ENCODE measurements around the gene TAS2R4. TPM values are rescaled to one million over a fixed set of nuclear protein-coding genes. Genes with fewer than 3 reads are reported as not detected.

The TAS2R4 gene
- total RNA-seq, 1 experiment from 2014 or later: 1.2 TPM

- no peak for TF ChIP-seq REST (IDR thresholded peaks at IDR 0.05; ENCODE audit: low read depth)
- no peak for TF ChIP-seq MAX (IDR thresholded peaks at IDR 0.05)
- TF ChIP-seq FOSL1 (IDR thresholded peaks at IDR 0.05; ENCODE audit: low read depth): no peak
- no peak for TF ChIP-seq ZFX (IDR thresholded peaks at IDR 0.05)
- no peak for TF ChIP-seq CEBPB (IDR thresholded peaks at IDR 0.05; ENCODE audit: low read depth)
- TF ChIP-seq TCF7L2 (IDR thresholded peaks at IDR 0.05; ENCODE audit: borderline replicate concordance, extremely low read depth, insufficient read depth, insufficient read length): no peak
- no peak for TF ChIP-seq EGR1 (IDR thresholded peaks at IDR 0.05; ENCODE audit: low read depth)
- TF ChIP-seq EZH2 (IDR thresholded peaks at IDR 0.05): no peak
- TF ChIP-seq SP1 (IDR thresholded peaks at IDR 0.05; ENCODE audit: low read depth): no peak
- no peak for TF ChIP-seq SRF (IDR thresholded peaks at IDR 0.05; ENCODE audit: low read depth)
- TF ChIP-seq ZNF274 (IDR thresholded peaks at IDR 0.05; ENCODE audit: low read depth, low read length): no peak
- TF ChIP-seq ELF1 (IDR thresholded peaks at IDR 0.05; ENCODE audit: borderline replicate concordance, low read depth): no peak
- TF ChIP-seq ATF3 (IDR thresholded peaks at IDR 0.05): no peak
- TF ChIP-seq JUND (IDR thresholded peaks at IDR 0.05): no peak
- no peak for TF ChIP-seq CBX3 (IDR thresholded peaks at IDR 0.05; ENCODE audit: low read depth)
- no peak for TF ChIP-seq YY1 (IDR thresholded peaks at IDR 0.05; ENCODE audit: extremely low read depth, insufficient replicate concordance, low read depth, low read length)
- TF ChIP-seq ZBTB33 (IDR thresholded peaks at IDR 0.05; ENCODE audit: extremely low read depth, insufficient replicate concordance, low read length): no peak
- no peak for TF ChIP-seq RAD21 (IDR thresholded peaks at IDR 0.05; ENCODE audit: low read depth)
- TF ChIP-seq SIN3A (IDR thresholded peaks at IDR 0.05; ENCODE audit: low read depth): no peak
- intact Hi-C loops (cut with micrococcal nuclease): no loop called here
- ATAC-seq (no peak), DNase-seq (ENCODE audit: low read depth, low spot score) (no peak)
- ChIA-PET CTCF (interaction anchor here (0.9 kb wide), 1 partner anchor 9 kb away, joined by 3 read pairs; the partner anchor contains the start of gene SSBP1), POLR2A (no interaction called here), RAD21 (ENCODE audit: low non-redundant PET in 1 of 2, low total read pairs in 2 of 2, uncharacterized antibody in 2 of 2, unreplicated experiment in 2 of 2) (no interaction called here)
- H3K27ac ChIP-seq (ENCODE audit: low read depth, low read length): no peak overlapping the region
- no TSS peak for BruUV-seq (replicated peaks)
- H3K4me1 ChIP-seq (ENCODE audit: control insufficient read depth in 1 of 2, insufficient read depth in 2 of 2, low read length in 2 of 2): no peaks in the 10 kb centered on the region
- no peaks in the 10 kb centered on the region for H4K20me1 ChIP-seq (ENCODE audit: insufficient read depth)
- no peaks in the 10 kb centered on the region for H3K36me3 ChIP-seq (ENCODE audit: control insufficient read depth in 1 of 2, insufficient read depth in 2 of 2, low read length in 2 of 2)
- H3K27me3 ChIP-seq (ENCODE audit: insufficient read depth, low read length): peaks cover 5% of the 10 kb centered on the region; the same call in 1 of the 2 replicates
- no peaks in the 10 kb centered on the region for H3K9me2 ChIP-seq (ENCODE audit: insufficient read depth)
- no peak overlapping the region for H2AFZ ChIP-seq (ENCODE audit: low read depth, low read length, poor library complexity, severe bottlenecking)
- no peak overlapping the region for H3K4me3 ChIP-seq (replicated peaks in 1 of 2; ENCODE audit: low read depth in 1 of 2, low read length in 2 of 2)
- no peaks in the 10 kb centered on the region for H3K9me3 ChIP-seq (ENCODE audit: control insufficient read depth in 1 of 2, insufficient read depth in 1 of 2, low read depth in 1 of 2, low read length in 2 of 2)
- no peak overlapping the region for H3K9ac ChIP-seq (ENCODE audit: low read length)
- H3K79me2 ChIP-seq (ENCODE audit: insufficient read depth, low read length): no peaks in the 10 kb centered on the region
- no peak overlapping the region for H3K4me2 ChIP-seq (ENCODE audit: low read length)
These were observed 47.5 kb upstream of the TAS2R4 start for GRCh38 chr7:141729020-141729419.

Data from HCT116 (cell line).